WERI-Rb-1 (cell line): ENCODE results near the gene ATRIP.

ENCODE experiments used
- DNase-seq: peaks from one replicate; pipeline ENCODE4 v3.0.0-alpha.2; 2020
- H3K27ac ChIP-seq: fragments of 250-450 bp; sonication (Bioruptor Pico); 2 replicates; pipeline ENCODE4 v1.5.1; 2020; ENCODE audit warnings: mild to moderate bottlenecking, moderate library complexity
- H3K27me3 ChIP-seq: fragments of 250-450 bp; sonication (Bioruptor Pico); 2 replicates; pipeline ENCODE4 v1.5.1; 2021; ENCODE audit warnings: mild to moderate bottlenecking, low read depth, moderate library complexity; ENCODE audit not compliant: insufficient read depth, severe bottlenecking
- H3K36me3 ChIP-seq: fragments of 250-450 bp; sonication (Bioruptor Pico); 2 replicates; pipeline ENCODE4 v1.5.1; 2020; ENCODE audit warnings: mild to moderate bottlenecking, moderate library complexity
- H3K4me3 ChIP-seq: 2 replicates; pipeline ENCODE4 v1.5.1; 2011; ENCODE audit warnings: low read depth, mild to moderate bottlenecking, control low read depth, low read length
- H3K9me3 ChIP-seq: fragments of 250-450 bp; sonication (Bioruptor Pico); 2 replicates; pipeline ENCODE4 v1.5.1; 2021; ENCODE audit warnings: mild to moderate bottlenecking, moderate library complexity; ENCODE audit not compliant: severe bottlenecking
- CTCF ChIP-seq: IDR thresholded peaks from 2 replicates; pipeline ENCODE4 v1.5.1; 2011; ENCODE audit warnings: low read depth, mild to moderate bottlenecking, control low read depth, inconsistent platforms, low read length

The ATRIP gene

GRCh38 chr3:48417529-48418108 lies 28.9 kb upstream of the ATRIP start:
- Histone ChIP-seq H3K27me3 (no peaks in the 10 kb centered on the region), H3K9me3 (no peaks in the 10 kb centered on the region), H3K27ac (no peak overlapping the region), H3K4me3 (no peak overlapping the region), H3K36me3 (peaks cover 75% of the 10 kb centered on the region)
- TF ChIP-seq CTCF: no peak
- no peak for DNase-seq

GRCh38 chr3:48418140-48418539 lies 28.4 kb upstream of the ATRIP start:
- H3K36me3 ChIP-seq: peaks cover 72% of the 10 kb centered on the region
- no peaks in the 10 kb centered on the region for H3K9me3 ChIP-seq
- no peak for TF ChIP-seq CTCF
- no peak for DNase-seq
- no peak overlapping the region for H3K27ac ChIP-seq
- H3K27me3 ChIP-seq: no peaks in the 10 kb centered on the region
- no peak overlapping the region for H3K4me3 ChIP-seq

GRCh38 chr3:48418651-48419050 lies 27.9 kb upstream of the ATRIP start:
- Histone ChIP-seq H3K36me3 (peaks cover 72% of the 10 kb centered on the region), H3K4me3 (no peak overlapping the region), H3K27ac (no peak overlapping the region), H3K9me3 (no peaks in the 10 kb centered on the region), H3K27me3 (no peaks in the 10 kb centered on the region)
- DNase-seq: no peak
- no peak for TF ChIP-seq CTCF

- no peak for DNase-seq
- Histone ChIP-seq H3K36me3 (peaks cover 72% of the 10 kb centered on the region), H3K9me3 (no peaks in the 10 kb centered on the region), H3K27ac (no peak overlapping the region), H3K4me3 (no peak overlapping the region), H3K27me3 (no peaks in the 10 kb centered on the region)
- TF ChIP-seq CTCF: no peak
Measured at GRCh38 chr3:48419149-48419548, 27.4 kb upstream of the ATRIP start.

GRCh38 chr3:48419597-48419996 lies 26.9 kb upstream of the ATRIP start:
- no peak overlapping the region for H3K27ac ChIP-seq
- H3K27me3 ChIP-seq: no peaks in the 10 kb centered on the region
- no peak for DNase-seq
- H3K9me3 ChIP-seq: no peaks in the 10 kb centered on the region
- no peak for TF ChIP-seq CTCF
- no peak overlapping the region for H3K4me3 ChIP-seq
- peaks cover 73% of the 10 kb centered on the region for H3K36me3 ChIP-seq

- Histone ChIP-seq H3K4me3 (no peak overlapping the region), H3K36me3 (peaks cover 72% of the 10 kb centered on the region), H3K9me3 (no peaks in the 10 kb centered on the region), H3K27me3 (no peaks in the 10 kb centered on the region), H3K27ac (no peak overlapping the region)
- DNase-seq: no peak
- no peak for TF ChIP-seq CTCF
Measured at GRCh38 chr3:48420561-48420960, 26.0 kb upstream of the ATRIP start.
